ENCODE data around the gene BAMBI. TPM values are rescaled to one million over a fixed set of nuclear protein-coding genes. Genes with fewer than 3 reads are reported as not detected.

The BAMBI gene
- total RNA-seq, 4 donors from 2014 or later, result 6.4 to 18.3 (median 14.0) TPM

DNA sequence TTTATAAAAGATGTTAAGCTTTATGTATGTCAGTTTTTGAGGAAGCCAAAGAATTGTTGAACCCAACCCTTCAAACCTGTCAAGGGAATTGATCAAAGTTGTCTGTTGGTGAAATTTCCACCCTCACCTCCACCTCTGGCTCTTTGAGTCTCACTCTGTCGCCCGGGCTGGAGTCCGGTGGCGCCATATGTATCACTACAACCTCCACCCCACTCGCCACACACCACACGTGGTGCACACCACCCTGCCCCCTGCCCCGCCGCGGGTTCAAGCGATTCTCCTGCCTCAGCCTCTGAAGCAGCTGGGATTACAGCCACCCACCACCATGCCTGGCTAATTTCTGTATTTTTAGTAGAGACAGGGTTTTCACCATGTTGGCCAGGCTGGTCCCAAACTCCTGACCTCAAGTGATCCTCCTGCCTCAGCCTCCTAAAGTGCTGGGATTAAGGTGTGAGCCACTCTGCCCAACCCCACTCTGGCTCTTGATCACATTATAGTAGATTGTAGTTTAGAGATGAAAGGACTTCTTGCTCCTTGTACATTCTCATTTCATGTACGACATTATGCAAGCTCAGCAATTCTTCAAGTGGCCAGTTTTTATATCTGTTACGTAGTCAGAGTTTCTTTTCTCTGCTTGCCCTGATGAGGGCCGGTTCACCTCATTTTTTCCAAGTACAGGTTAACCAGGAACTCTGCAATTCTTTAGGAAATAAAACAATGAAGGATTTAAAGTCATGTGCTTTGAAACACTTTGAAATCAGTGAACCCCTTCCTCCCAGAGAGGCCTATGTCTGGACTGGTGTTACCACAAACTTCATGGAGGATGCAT lies 7.0 kb downstream of the BAMBI start:
- Histone ChIP-seq H3K27me3 (no peaks in the 10 kb centered on the region), H3K4me1 (no peaks in the 10 kb centered on the region), H3K36me3 (no peaks in the 10 kb centered on the region), H3K4me3 (no peak overlapping the region), H3K9me3 (no peaks in the 10 kb centered on the region), H3K27ac (no peak overlapping the region)
- TF ChIP-seq POLR2A (IDR thresholded peaks at IDR 0.05) (no peak), CTCF (IDR thresholded peaks at IDR 0.05) (no peak)
- intact Hi-C loops (cut with DNase I; ENCODE audit: low total_unique reads), result no loop called here
- DNase-seq, result no peak

- intact Hi-C loops (cut with DNase I; ENCODE audit: low total_unique reads), result no loop called here
- no peaks in the 10 kb centered on the region for H3K4me1 ChIP-seq
- H3K27me3 ChIP-seq, result no peaks in the 10 kb centered on the region
- no peaks in the 10 kb centered on the region for H3K36me3 ChIP-seq
- no peak for DNase-seq
- no peak overlapping the region for H3K27ac ChIP-seq
- H3K4me3 ChIP-seq, result no peak overlapping the region
- no peaks in the 10 kb centered on the region for H3K9me3 ChIP-seq
- TF ChIP-seq POLR2A (IDR thresholded peaks at IDR 0.05) (no peak), CTCF (IDR thresholded peaks at IDR 0.05) (no peak)
Observed at GRCh38 chr10:28684986-28685580, 7.8 kb downstream of the BAMBI start.

DNA sequence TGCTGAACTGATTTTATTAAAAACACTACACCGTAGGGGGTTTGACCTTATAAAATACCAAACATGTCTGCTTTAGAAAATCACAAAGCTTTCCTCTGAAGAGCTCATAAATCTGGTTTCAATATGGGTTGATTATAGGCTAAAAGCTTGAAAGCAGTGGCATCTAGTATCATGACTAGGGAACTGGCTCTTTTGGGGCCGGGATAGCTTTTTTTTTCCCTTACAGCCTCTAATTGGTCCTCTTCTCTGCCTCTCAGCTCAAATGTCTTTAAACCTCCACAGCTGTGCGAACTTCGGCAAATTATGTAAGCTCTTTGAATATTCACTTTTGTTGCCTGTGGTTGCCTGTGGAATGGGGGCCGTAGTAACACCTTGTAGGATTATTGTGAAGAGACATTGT lies 8.4 kb downstream of the BAMBI start:
- no peak for TF ChIP-seq POLR2A (IDR thresholded peaks at IDR 0.05)
- TF ChIP-seq CTCF (IDR thresholded peaks at IDR 0.05), result no peak
- no peak for DNase-seq
- Histone ChIP-seq H3K4me1 (no peaks in the 10 kb centered on the region), H3K9me3 (no peaks in the 10 kb centered on the region), H3K27ac (no peak overlapping the region), H3K27me3 (no peaks in the 10 kb centered on the region), H3K4me3 (no peak overlapping the region), H3K36me3 (no peaks in the 10 kb centered on the region)
- intact Hi-C loops (cut with DNase I; ENCODE audit: low total_unique reads), result no loop called here

GRCh38 chr10:28686835-28687682 lies 9.7 kb downstream of the BAMBI start:
- Histone ChIP-seq H3K4me1 (no peaks in the 10 kb centered on the region), H3K27ac (no peak overlapping the region), H3K4me3 (no peak overlapping the region), H3K27me3 (no peaks in the 10 kb centered on the region), H3K36me3 (no peaks in the 10 kb centered on the region), H3K9me3 (no peaks in the 10 kb centered on the region)
- intact Hi-C loops (cut with DNase I; ENCODE audit: low total_unique reads), result no loop called here
- no peak for TF ChIP-seq CTCF (IDR thresholded peaks at IDR 0.05)
- TF ChIP-seq POLR2A (IDR thresholded peaks at IDR 0.05), result no peak
- no peak for DNase-seq

DNA sequence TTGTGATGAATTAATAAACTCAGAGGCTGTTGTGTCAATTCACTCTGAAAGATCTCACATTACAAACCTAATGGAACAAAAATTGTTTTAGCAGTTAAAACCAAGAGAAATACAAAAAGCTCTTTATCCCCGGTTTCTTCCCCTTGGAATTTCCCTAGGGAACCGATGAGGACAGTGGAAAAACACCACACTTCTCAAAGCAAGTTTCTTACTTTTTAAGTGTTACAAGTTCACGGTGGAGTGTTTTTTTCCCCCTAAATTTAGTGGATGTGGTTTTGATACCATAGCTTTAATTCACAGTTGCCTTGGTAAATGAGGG lies 10.3 kb downstream of the BAMBI start:
- H3K27ac ChIP-seq, result peak overlapping the region in 1 of 2 donors; percentile 7

More for the DNA sequence above, 10.3 kb downstream of the BAMBI start:
- no peak for DNase-seq
- no peaks in the 10 kb centered on the region for H3K9me3 ChIP-seq
- no peaks in the 10 kb centered on the region for H3K27me3 ChIP-seq
- H3K4me1 ChIP-seq, result no peaks in the 10 kb centered on the region
- no peak for TF ChIP-seq CTCF (IDR thresholded peaks at IDR 0.05)
- no peak overlapping the region for H3K4me3 ChIP-seq
- intact Hi-C loops (cut with DNase I; ENCODE audit: low total_unique reads), result no loop called here
- H3K36me3 ChIP-seq, result no peaks in the 10 kb centered on the region

Data from uterus (tissue), 4 donors.